ENCODE data around the gene IFT81. TPM values are rescaled to one million over a fixed set of nuclear protein-coding genes. Genes with fewer than 3 reads are reported as not detected.

Gene IFT81
- total RNA-seq, 1 experiment from 2014 or later: 34.8 TPM

Other genes starting within 250 kb of the IFT81 start
- 37.9 and 39.1 TPM in 2 replicates for gene GLTP, start 243.8 kb upstream of the IFT81 start, total RNA-seq (2014; rRNA removed; shearing (Covaris generic))
- gene TCHP, start 224.1 kb upstream of the IFT81 start, total RNA-seq (2014; rRNA removed; shearing (Covaris generic)): 17.6 and 21.9 TPM in 2 replicates
- 30.2 and 30.3 TPM in 2 replicates for gene GIT2, start 128.0 kb upstream of the IFT81 start, total RNA-seq (2014; rRNA removed; shearing (Covaris generic))
- gene ANKRD13A, start 124.9 kb upstream of the IFT81 start, total RNA-seq (2014; rRNA removed; shearing (Covaris generic)): 131 and 155 TPM in 2 replicates
- 12.9 and 18.3 TPM in 2 replicates for gene C12orf76, start 75.8 kb upstream of the IFT81 start, total RNA-seq (2014; rRNA removed; shearing (Covaris generic))
- 93.0 and 108 TPM in 2 replicates for gene ATP2A2, start 156.9 kb downstream of the IFT81 start, total RNA-seq (2014; rRNA removed; shearing (Covaris generic))